CD4-positive, alpha-beta T cell treated with Interleukin-17A for 4 hours (primary cell): ENCODE measurements around the gene PCK2.

Experiments used
- DNase-seq: peaks from one replicate; pipeline ENCODE4 v3.0.0-alpha.2; 2020; ENCODE audit warnings: mixed read lengths

The PCK2 gene

DNA sequence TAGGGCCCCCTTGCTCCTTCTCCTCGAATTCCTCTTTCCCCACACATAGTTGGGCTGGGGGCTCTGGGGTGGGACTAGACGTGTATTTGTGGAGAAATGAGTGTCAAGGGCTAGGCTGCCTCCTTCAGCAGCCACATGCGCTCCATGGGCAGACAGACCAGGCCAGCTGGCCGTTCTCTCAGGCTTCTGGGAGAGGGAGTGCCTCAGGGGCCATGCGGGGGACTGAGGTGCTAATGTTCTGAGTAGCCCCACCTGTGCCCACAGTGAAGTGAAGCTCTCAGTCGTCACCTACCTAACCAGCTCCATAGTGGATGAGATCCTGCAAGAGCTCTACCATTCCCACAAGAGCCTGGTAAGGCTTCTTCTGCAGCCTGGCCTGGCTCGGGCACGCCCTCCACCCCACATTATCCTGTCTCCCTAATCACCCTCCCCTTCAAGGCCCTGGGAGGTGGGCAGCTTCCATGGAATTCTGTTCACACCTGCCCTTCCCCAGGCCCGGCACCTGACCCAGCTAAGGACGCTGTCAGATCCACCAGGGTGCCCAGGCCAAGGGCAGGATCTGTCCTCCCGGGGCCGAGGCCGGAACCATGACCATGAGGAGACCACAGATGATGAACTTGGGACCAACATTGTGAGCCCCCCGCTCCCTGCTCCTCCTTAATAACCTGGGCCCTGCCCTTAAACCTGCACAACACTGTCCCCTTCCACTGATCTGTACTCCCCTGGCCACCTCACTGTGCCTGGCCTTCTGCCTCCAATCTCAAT lies 31.7 kb upstream of the PCK2 start:
- DNase-seq = no peak

DNA sequence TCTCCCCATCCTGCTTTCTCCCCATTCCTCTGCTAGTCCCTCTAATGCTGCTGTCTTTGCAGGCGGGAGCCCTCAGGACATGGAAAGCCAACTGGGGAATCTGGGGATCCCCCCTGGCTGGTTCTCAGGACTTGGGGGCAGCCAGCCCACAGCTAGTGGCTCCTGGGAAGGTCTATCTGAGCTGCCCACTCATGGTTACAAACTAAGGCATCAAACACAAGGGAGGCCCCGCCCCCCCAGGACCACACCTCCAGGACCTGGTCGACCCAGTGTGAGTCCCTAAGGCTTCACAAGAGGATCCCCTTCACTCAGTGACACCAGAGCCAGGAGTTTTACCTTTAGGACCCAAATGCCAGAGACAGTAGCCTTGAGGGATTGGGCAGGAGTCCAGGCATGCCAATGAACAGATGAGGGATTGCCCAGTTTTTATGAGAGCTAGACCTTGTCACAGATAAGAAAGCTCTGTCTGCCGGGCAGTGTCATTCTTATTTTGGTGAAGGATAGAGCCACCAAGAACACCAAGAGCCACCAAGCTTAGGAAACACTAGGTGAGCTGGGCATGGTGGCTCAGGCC lies 30.8 kb upstream of the PCK2 start:
- DNase-seq = no peak

GRCh38 chr14:24064091-24064795 lies 29.9 kb upstream of the PCK2 start:
- no peak for DNase-seq

DNA sequence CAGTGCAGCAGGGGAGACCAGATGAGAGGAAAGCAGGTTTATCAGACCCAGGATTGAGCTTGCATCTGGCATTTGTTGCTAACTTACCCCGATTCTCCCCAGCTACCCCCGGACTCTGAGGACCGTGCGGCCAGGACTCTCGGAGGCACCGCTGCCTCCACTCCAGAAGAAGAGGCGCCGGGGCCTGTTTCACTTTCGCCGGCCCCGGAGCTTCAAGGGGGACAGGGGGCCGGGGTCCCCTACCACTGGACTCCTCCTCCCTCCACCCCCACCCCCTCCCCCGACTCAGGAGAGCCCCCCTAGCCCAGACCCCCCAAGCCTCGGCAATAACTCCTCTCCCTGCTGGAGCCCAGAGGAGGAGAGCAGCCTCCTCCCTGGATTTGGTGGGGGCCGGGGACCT lies 29.3 kb upstream of the PCK2 start:
- DNase-seq = no peak

- no peak for DNase-seq
These were observed 28.7 kb upstream of the PCK2 start for GRCh38 chr14:24065408-24065807.

GRCh38 chr14:24066496-24067132 lies 27.5 kb upstream of the PCK2 start:
- no peak for DNase-seq

DNA sequence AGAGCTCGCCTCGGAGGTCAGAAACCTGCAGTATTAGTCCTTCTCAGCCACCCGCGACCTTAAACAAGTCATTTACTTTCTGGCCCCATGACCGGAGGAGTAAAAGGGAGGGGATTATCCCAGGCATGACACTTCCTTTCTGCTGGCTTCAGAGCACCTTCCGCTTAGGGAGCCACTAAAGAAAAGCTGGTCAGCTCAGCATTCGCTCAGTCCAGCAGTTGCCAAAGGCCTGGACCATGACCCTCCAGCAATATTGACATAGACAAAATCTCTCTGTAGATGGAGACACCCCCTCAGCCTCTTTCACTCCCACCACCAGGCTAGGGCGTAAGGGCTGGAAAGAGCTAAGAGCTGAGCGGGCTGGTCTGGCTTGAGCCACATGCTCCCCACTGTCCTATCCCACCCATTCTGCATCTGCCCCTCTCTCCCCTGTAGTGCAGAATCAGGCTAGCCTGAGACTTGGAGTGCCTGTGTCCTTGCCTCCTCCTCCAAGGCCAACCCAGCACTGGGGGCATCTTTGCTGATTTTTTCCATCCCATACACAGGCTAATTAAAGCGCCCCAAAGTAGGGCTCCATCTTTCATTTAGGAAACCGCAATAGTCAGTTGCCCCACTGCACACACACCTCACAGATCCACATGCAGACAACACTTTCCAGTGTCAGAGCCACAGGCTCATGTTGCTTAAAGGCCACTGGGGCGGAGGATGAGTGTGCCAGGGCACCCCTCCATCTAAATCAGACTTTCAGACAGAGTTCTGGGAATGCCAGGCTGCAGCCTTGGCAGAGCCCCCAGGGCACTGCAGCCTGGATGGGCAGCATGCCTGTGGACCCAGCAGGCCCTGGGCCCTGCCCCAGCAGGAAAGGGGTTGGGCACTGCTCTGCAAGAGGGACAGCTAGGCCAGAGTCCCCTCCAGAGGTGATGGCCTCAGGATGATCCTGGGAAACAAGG lies 26.7 kb upstream of the PCK2 start:
- DNase-seq = no peak

DNA sequence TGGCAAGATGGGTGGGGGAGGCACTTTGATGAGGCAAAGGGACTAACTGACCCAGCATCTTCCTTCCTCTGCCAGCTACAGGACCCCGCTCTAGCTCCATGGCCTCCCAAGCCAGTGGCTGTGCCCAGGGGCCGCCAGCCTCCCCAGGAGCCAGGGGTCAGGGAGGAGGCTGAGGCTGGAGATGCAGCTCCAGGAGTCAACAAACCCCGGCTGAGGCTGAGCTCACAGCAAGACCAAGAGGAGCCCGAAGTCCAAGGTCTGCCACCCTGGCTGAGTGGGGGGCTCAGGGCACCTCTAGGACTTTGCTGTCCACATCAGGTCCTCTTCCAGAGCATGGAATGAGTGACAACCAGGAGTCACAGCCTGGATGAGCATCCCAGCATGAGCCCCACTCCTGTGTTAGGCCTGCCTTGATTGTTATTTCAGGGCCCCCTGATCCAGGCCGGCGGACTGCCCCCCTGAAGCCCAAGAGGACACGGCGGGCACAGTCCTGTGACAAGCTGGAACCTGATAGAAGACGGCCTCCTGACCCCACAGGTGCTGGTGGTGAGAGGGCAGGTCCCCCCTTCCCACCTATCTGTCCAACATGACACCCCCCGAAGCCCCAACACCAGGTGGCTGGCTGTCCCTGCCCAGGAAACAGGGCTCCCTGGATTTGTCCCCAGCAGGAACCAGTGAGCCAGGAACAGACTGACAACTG lies 25.2 kb upstream of the PCK2 start:
- DNase-seq = no peak

GRCh38 chr14:24069411-24069735 lies 24.7 kb upstream of the PCK2 start:
- DNase-seq = no peak

- no peak for DNase-seq
These were observed 23.6 kb upstream of the PCK2 start for GRCh38 chr14:24070285-24071143.

DNA sequence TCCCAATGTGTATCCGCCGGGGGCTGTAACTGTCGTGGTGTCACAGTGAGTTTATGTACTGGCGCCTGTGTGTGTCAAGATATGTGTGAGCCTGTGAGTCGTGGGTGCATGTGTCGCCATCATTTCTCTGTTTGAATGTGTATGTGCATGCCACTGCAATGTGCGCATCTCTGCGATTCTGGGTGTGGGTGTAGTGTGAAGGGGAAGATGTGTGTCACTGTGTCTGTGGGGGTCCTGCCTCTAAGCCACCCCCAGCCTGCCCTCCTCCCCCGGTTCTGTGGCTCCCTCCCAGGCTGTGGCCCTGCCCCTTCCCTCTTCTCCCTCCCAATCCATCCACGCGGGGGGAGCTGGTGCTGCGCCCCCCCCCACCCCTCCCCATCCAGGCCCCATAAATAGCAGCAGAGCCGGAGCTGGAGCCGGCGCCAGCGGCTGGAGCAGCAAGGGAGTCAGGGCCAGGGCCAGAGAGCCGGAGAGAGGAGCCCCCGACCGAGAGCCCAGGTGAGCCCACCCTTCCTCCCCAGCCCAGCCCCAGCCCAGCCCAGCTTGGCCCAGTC lies 22.9 kb upstream of the PCK2 start, which contains the start of gene CPNE6:
TSS of gene CPNE6 (plus strand) at position 419 of the 554 bp plus-strand sequence. CDS start 1,375 bp downstream, outside the sequence.
- no peak for DNase-seq

DNA sequence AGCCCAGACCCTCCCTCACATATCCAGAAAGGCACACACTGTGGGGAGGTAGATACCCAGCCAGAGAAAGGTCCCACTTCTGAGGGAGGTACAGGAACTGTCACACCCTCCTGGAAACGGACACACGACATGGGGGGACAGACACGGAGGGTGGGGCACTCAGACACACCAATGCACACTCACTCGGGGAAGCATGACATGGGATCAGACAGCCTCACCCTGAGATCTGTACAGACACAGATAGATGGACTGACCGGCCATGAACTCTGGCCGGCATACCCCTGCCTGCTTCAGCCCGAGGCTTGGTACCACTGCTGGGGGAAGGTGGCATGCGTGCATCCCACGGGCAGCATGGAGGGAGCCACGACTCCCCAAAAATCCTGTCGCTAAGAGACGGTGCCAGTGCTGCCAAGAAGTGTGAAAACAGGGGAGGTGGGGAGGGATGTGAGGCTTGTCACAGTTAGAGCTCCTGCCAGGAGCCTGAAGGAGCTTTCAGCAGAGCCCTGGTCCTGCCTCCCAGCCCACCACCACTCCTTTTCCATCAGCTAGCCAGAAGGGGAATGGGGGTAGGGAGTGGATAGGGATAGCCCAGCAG lies 22.2 kb upstream of the PCK2 start:
- no peak for DNase-seq

DNA sequence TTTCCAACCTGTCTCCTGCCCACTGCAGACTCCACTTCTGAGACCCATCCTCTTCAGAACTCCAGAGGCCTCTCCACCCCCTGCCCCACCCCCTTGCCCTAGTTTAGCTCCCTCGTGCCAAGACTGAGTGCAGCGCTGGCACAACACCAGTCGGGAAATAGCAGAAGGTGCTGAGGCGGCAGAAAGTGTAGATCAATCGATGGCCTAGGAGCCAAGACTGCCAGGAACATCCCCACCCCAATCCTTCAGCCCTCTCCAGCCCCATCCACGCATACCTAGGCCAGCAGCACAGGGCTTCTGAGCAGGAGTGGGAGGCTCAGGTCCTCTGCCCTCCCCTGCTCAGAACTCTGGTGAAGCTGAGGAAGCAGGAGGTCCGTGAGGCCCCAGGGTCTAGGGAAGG lies 21.7 kb upstream of the PCK2 start:
- DNase-seq = no peak

DNA sequence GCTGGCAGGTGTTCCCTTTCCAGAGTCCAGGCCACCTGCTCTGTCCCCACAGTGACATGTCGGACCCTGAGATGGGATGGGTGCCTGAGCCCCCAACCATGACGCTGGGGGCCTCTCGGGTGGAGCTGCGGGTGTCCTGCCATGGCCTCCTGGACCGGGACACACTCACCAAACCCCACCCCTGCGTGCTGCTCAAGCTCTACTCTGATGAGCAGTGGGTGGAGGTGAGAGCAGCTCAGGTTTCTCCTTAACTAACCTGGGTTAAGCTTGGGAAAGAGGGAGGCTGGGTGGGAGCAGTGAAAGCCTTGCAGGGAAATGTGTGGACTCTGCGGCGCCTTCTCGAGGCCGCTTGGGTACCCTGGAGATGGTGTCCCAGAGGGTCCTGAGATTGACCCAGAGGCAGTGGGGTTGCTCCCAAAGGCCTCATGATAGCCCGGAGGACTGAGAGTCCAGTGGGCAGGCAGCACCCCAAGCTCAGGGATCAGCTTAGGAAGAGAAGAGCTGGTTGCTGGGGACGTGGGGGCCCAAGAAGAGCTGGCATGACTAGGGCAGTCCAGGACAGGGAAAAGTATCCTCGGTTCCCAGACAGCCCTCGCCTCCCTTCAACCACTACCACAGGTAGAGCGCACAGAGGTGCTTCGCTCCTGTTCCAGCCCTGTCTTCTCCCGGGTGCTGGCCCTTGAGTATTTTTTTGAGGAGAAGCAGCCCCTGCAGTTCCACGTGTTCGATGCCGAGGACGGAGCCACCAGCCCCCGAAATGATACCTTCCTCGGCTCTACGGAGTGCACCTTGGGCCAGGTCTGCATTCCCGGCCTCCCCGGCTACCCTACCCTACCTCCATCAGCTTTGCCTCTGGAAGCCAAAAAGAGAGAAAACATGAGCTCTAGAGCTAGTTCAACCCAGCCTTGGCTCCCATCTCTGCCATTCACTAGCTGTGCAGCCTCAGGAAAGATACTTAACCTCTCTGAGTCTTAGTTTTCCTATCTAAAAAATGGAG lies 20.9 kb upstream of the PCK2 start:
- DNase-seq = no peak

DNA sequence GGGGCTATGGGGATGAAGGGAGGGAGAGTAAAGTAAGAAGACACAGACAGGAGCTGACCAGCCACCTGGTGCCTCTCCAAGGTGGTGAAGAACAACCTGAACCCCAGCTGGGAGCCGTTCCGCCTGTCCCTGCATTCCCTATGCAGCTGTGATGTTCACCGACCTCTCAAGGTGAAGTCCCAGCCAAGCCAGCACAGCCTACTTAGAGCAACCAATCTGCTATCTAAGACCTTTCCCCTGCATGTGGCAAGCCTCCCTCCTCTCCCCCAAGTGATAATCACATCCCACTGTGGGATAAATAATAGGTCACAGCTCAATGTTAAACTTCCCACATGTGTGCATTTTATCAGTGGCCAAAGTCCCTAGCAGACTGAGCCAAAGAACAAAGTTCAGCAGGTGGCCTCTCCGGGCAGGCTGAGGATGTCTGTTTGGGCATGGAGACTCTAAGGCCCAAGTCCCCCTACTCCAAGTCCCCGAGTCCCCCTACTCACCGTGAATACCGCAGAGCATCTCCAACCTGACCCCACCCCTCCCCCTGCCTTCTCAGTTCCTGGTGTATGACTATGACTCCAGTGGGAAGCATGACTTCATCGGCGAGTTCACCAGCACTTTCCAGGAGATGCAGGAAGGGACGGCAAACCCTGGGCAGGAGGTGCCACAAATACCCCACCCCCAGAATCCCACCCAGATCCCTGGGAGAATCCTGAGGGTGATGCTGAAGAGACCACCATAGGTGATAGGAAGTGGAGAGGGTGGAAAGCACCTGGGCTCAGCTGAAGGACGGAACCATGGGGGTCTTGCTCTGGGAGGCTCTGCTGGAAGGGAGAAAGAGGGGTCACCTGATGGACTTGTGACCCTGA lies 19.3 kb upstream of the PCK2 start:
- no peak for DNase-seq

DNA sequence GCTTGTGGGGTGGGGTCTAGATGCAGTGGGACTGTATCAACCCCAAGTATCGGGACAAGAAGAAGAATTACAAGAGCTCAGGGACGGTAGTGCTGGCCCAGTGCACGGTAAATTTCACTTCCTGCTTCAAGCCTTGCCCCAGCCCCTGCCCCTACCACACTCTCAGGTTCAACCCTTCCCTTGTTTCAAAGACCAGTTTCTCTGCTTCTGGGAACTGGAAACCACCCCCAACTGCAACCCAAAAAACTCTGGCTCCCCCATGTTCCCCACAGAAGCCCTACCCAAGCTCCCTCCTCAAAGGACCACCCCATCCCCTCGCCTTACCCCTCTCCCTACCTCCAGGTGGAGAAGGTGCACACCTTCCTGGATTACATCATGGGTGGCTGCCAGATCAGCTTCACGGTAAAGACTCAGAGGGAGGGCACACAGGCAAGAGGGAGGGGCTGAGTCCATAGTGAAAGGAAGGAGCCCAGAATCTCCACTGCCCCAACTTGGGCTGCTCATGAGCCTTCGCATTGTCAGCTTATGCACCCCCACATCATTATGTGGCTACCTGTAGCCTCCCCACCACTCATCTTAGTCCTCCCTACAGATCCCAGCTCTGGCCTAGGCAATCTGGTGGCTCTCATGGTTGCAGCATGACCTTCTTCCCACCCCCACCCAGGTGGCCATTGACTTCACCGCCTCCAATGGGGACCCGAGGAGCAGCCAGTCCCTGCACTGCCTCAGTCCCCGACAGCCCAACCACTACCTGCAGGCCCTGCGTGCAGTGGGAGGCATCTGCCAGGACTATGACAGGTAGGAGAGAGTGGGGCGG lies 18.4 kb upstream of the PCK2 start:
- DNase-seq = no peak

DNA sequence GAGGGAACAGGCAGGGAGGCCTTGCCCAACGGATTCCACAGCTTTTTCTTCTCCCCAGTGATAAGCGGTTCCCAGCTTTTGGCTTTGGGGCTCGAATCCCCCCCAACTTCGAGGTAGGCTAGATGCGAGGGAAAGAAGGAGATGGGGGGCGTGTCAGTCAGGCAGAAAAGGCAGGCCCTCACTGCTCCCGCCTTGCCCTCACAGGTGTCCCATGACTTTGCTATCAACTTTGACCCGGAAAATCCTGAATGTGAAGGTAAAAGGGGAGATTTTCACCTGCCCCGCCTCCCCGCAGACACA lies 17.9 kb upstream of the PCK2 start:
- no peak for DNase-seq
